Subcutaneous adipose tissue (tissue), 4 donors: Measurements from ENCODE around the gene MARK1. TPM values are rescaled to one million over a fixed set of nuclear protein-coding genes. Genes with fewer than 3 reads are reported as not detected.

Experiments used
- CTCF ChIP-seq: fragments of 450-650 bp; IDR thresholded peaks from one replicate; pipeline ENCODE4 v1.5.1; 2016; ENCODE audit warnings: low read depth, mild to moderate bottlenecking, control low read depth, antibody characterized with exemption, moderate library complexity
- total RNA-seq, 4 donors: library from RNA; depleted of rRNA; stranded (reverse); fragments of >200 nt; gene quantifications; one replicate each; pipeline ENCODE4 v1.1.0, GENCODE V29; 2016

Gene MARK1
- total RNA-seq, 4 donors from 2014 or later, result 7.0 to 17.5 (median 14.8) TPM

GRCh38 chr1:220698607-220699016 lies 170.7 kb downstream of the MARK1 start:
- no peak for TF ChIP-seq CTCF

GRCh38 chr1:220699044-220699443 lies 171.1 kb downstream of the MARK1 start:
- TF ChIP-seq CTCF, result no peak

GRCh38 chr1:220700556-220701179 lies 172.7 kb downstream of the MARK1 start:
- TF ChIP-seq CTCF, result no peak

GRCh38 chr1:220701974-220702373 lies 174.0 kb downstream of the MARK1 start:
- no peak for TF ChIP-seq CTCF

GRCh38 chr1:220702733-220703270 lies 174.9 kb downstream of the MARK1 start:
- no peak for TF ChIP-seq CTCF

- TF ChIP-seq CTCF, result no peak
Measured at GRCh38 chr1:220703305-220703704, 175.4 kb downstream of the MARK1 start.

- TF ChIP-seq CTCF, result no peak
Measured at GRCh38 chr1:220705782-220706181, 177.8 kb downstream of the MARK1 start.
